GM13977 (cell line): Measurements from ENCODE around the gene C17orf107.

Experiments used
- DNase-seq: peaks from one replicate; pipeline ENCODE4 v3.0.0; 2012; ENCODE audit warnings: low spot score
- in situ Hi-C: fragments of 300-500 bp; cut with MboI; formaldehyde crosslinking; loops from one replicate; pipeline ENCODE4 v1.12.0; 2022; ENCODE audit warnings: low sequenced_read_pairs, low pct_unique_long_range_greater_than_20kb, mixed read lengths, inconsistent platforms; ENCODE audit not compliant: unreplicated experiment
- TF ChIP-seq, protein P1 (sequence below): IDR thresholded peaks from 2 replicates; pipeline ENCODE4 v1.5.1; 2012; ENCODE audit warnings: mild to moderate bottlenecking, control low read depth; ENCODE audit not compliant: insufficient read depth; ENCODE audit errors: extremely low read depth, missing control alignments

The C17orf107 gene

DNA sequence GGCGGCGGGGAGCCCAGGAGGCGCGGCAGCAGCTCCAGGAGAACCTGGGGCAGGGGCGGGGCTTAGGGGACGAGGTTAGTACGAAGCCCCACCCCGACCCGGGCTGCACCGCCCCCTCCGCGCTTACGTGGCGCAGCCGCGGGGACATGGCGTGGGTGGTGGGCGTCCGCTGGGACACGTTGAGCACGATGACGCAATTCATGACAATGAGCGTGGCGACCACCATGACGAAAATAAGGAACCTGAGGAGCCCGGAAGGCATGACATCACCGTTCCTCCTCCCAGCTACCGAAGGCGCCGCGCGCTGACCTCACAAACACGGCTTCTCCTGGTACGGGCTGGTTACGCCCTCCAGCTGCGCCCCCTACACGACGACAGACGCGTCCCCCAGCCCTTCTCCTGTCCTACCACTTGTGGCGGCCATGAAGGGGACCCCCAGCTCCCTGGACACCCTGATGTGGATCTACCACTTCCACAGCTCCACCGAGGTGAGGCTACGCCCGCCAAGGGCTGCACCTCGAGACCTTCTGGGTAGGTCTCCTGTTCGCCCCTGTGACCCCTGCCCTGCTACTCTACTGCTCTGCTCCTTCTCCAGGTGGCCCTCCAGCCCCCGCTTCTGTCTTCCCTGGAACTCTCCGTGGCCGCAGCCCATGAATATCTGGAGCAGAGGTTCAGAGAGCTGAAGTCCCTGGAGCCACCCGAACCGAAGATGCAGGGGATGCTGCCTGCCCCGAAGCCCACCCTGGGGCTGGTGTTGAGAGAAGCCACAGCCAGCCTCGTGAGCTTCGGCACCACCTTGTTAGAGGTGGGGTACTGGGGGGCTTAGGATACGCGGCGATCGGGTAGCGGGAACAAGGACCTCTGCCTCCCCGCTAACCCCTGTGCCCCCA lies at the start of gene C17orf107:
Gene C17orf107, plus strand, starts transcription at position 196 of the 890 bp plus-strand sequence. Its CDS starts 227 bp downstream, at position 423.
- peak; percentile 94 for DNase-seq
- TF ChIP-seq, protein P1, sequence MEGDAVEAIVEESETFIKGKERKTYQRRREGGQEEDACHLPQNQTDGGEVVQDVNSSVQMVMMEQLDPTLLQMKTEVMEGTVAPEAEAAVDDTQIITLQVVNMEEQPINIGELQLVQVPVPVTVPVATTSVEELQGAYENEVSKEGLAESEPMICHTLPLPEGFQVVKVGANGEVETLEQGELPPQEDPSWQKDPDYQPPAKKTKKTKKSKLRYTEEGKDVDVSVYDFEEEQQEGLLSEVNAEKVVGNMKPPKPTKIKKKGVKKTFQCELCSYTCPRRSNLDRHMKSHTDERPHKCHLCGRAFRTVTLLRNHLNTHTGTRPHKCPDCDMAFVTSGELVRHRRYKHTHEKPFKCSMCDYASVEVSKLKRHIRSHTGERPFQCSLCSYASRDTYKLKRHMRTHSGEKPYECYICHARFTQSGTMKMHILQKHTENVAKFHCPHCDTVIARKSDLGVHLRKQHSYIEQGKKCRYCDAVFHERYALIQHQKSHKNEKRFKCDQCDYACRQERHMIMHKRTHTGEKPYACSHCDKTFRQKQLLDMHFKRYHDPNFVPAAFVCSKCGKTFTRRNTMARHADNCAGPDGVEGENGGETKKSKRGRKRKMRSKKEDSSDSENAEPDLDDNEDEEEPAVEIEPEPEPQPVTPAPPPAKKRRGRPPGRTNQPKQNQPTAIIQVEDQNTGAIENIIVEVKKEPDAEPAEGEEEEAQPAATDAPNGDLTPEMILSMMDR, result peak; percentile 15
- in situ Hi-C loops, result no loop called here

DNA sequence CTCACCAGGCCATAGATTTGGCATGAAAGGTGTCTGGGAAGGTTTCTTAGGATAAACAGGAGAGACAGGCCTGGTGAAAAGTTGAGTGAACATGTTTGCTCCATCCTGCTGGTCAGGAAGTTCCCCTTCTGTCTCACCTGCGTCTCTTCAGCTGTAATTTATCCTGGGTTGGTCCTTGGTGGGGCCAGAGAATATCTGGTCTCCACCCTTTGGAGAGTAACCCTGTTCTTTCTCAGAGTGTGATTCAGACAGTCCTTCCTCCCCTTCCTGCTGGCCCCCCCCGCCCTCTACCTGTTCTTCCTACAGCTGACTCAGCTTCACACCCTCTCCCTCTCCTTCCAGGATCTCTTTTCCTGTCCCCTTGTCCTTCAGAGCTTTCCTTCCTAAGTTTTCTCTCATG lies 49.1 kb upstream of the C17orf107 start:
- in situ Hi-C loops, result no loop called here
- no peak for DNase-seq
- TF ChIP-seq, protein P1, result no peak

DNA sequence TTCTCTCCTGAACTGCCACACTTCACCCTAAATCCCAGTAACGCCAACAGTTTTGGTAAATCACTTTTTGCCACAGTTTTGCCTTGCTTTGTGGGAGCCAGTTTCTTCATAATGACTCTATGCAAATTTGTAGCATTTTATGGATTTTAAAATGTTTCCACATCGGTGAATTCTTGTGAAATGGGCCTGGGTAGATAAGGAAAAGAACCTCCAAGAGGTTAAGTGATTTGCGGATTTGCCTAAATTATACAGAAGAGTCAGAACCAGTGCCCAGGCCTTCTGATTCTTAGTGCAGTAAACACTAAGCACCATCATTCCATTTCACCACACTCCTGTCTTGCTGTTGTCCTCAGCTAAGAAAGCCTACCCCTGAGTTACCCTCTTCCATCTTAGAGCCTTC lies 48.3 kb upstream of the C17orf107 start:
- DNase-seq, result no peak
- in situ Hi-C loops, result no loop called here
- TF ChIP-seq, protein P1, result no peak

DNA sequence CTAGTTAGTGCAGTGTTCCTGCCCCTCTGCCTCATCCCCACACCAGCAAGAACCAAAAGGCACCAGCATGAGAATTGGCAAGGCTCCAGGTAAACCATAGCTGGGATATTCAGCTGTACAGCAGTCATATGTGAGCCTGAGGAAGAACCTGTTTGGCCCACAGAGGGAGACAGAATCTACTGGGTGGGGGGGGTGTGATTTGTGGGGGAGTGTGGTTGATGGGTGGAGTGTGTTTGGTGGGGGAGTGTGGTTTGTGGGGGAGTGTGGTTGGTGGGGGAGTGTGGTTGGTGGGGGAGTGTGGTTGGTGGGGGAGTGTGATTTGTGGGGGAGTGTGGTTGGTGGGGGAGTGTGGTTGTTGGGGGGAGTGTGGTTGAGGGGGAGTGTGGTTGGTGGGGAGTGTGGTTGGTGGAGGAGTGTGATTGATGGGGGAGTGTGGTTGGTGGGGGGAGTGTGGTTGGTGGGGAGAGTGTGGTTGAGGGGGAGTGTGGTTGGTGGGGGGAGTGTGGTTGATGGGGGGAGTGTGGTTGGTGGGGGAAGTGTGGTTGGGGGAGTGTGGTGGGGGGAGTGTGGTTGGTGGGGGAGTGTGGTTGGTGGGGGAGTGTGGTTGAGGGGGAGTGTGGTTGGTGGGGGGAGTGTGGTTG lies 46.6 kb upstream of the C17orf107 start:
- TF ChIP-seq, protein P1, result no peak
- no peak for DNase-seq
- in situ Hi-C loops, result no loop called here

DNA sequence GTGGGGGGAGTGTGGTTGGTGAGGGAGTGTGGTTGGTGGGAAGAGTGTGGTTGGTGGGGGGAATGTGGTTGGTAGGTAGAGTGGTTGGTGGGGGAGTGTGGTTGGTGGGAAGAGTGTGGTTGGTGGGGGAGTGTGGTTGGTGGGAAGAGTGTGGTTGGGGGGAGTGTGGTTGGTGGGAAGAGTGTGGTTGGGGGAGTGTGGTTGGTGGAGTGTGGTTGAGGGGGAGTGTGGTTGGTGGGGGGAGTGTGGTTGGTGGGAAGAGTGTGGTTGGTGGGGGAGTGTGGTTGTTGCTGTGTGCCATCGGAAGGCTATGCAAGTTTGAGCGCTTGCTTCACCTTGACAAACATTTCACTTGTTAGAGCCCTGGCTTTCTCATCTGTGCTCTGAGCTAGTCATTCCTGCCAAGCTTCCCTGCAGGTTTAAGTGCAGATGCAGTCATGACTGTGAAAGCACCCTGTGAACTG lies 46.1 kb upstream of the C17orf107 start:
- no peak for DNase-seq
- in situ Hi-C loops, result no loop called here
- TF ChIP-seq, protein P1, result no peak

DNA sequence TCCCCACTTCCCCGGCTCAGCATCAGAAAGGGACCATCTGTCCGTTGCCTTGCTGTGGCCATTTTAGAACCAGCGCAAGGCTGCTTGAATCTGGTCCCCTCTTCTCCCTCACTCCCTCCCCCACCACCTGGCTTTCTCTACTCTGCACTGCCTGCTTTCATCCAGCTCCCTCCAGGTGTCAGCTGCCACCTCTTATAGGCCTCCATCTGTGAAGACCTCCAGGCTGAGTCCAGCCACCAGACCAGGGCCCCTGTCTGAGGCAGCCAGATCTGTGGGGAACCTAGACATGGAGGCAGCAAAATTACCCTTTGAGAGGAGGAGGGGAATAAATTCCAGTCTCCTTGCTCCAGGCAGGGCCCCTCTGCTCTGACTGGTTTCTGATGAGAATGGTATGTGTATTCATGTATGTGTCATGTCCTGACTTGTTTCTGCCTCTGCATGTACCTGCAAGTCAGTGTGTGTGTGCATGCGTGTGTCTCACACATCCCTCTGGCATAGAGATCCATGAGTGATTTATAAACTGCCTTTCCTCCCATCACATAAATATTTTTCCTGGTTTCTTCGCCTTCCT lies 45.1 kb upstream of the C17orf107 start:
- DNase-seq, result no peak
- TF ChIP-seq, protein P1, result no peak
- in situ Hi-C loops, result no loop called here
